Measurements from ENCODE around the gene PJVK. TPM values are rescaled to one million over a fixed set of nuclear protein-coding genes. Genes with fewer than 3 reads are reported as not detected.

Gene PJVK
- total and polyA plus RNA-seq, 10 of the 15 experiments (the other 5 are each of a cell fraction or from before 2014, with no cell fraction given) = 1.8 to 6.8 (median 3.2) TPM

DNA sequence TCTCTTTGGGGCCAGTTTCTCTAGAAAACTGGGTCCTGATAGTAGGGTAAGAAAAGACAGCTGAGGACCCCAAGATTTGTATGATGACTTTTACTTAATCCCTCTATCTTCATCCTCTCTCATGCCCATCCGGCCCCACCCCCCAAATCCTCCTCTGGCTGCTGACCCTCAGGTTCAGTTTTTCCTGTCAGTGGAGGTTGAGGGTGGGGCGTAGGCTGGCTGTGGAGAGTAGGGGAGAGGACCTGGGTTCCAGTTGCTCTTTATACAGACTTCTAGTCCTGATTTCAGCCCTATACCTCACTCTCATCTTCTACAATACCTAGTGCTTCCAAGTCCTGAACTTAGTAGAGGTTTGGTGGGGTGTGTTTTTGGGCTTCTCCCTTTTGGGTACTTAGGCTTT lies 57.5 kb downstream of the PJVK start:
- RAD21 ChIA-PET (ENCODE audit: unreplicated experiment) = no interaction called here
- H3K79me2 ChIP-seq (ENCODE audit: control insufficient read depth, insufficient read depth, low read length) = no peaks in the 10 kb centered on the region
- no peak overlapping the region for H2AFZ ChIP-seq (ENCODE audit: control insufficient read depth, low read depth, low read length)
- H3K4me2 ChIP-seq (ENCODE audit: control insufficient read depth, insufficient read depth) = no peak overlapping the region
- no peaks in the 10 kb centered on the region for H3K9me3 ChIP-seq (replicated peaks; ENCODE audit: control insufficient read depth, insufficient read depth, low read length)
- H3K4me1 ChIP-seq (ENCODE audit: control insufficient read depth, insufficient read depth, low read length) = no peaks in the 10 kb centered on the region
- POLR2A ChIA-PET = interaction anchor here (0.6 kb wide), 1 partner anchor 22 kb away, joined by 3 read pairs; no protein-coding TSS in a partner anchor
- SMC1A ChIA-PET (ENCODE audit: uncharacterized antibody, unreplicated experiment) = interaction anchor here (1.5 to 3.1 kb wide), 4 partner anchors 8 to 51 kb away, joined by 3 to 16 read pairs (median 7); no protein-coding TSS in a partner anchor
- WGBS (ENCODE audit: insufficient coverage, insufficient replicate concordance, low lambda C conversion rate, missing lambda C conversion rate) = 100% methylated on average over 2 of the region's 2 CpGs
- CTCF ChIA-PET = no interaction called here
- H3K27ac ChIP-seq (ENCODE audit: control insufficient read depth, insufficient read depth) = no peak overlapping the region
- no peaks in the 10 kb centered on the region for H4K20me1 ChIP-seq (ENCODE audit: control insufficient read depth, insufficient read depth)
- no peaks in the 10 kb centered on the region; a peak in 1 of 4 replicates for H3K36me3 ChIP-seq (ENCODE audit: control insufficient read depth in 2 of 2, insufficient read depth in 2 of 2, low read length in 1 of 2)
- in situ Hi-C loops (cut with MboI) = no loop called here
- no peaks in the 10 kb centered on the region for H3K27me3 ChIP-seq (replicated peaks in 1 of 2; ENCODE audit: control insufficient read depth in 2 of 2, insufficient read depth in 2 of 2, low read length in 1 of 2)
- FAIRE-seq (no peak), ATAC-seq (no peak), DNase-seq (ENCODE audit: low read depth, low spot score) (no peak)
- no peak for TF ChIP-seq RBBP5 (conservative IDR thresholded peaks at IDR 0.05)
- TF ChIP-seq, protein P1, sequence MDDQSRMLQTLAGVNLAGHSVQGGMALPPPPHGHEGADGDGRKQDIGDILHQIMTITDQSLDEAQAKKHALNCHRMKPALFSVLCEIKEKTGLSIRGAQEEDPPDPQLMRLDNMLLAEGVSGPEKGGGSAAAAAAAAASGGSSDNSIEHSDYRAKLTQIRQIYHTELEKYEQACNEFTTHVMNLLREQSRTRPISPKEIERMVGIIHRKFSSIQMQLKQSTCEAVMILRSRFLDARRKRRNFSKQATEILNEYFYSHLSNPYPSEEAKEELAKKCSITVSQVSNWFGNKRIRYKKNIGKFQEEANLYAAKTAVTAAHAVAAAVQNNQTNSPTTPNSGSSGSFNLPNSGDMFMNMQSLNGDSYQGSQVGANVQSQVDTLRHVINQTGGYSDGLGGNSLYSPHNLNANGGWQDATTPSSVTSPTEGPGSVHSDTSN (IDR thresholded peaks at IDR 0.05; ENCODE audit: insufficient replicate concordance, low read depth, low read length) = no peak
- TF ChIP-seq SIN3A (IDR thresholded peaks at IDR 0.05; ENCODE audit: low read depth, low read length) = no peak
- TF ChIP-seq, protein P2, sequence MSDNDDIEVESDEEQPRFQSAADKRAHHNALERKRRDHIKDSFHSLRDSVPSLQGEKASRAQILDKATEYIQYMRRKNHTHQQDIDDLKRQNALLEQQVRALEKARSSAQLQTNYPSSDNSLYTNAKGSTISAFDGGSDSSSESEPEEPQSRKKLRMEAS (IDR thresholded peaks at IDR 0.05; ENCODE audit: low read depth, low read length) = no peak
- TF ChIP-seq SUPT20H (IDR thresholded peaks at IDR 0.05; ENCODE audit: borderline replicate concordance, control insufficient read depth, low read depth, low read length) = no peak
- no peak for TF ChIP-seq ZNF274 (IDR thresholded peaks at IDR 0.05; ENCODE audit: insufficient read depth, insufficient read length)
- no peak for TF ChIP-seq ASH2L (IDR thresholded peaks at IDR 0.05; ENCODE audit: borderline replicate concordance, low read depth)
- no peak for TF ChIP-seq IKZF1 (conservative IDR thresholded peaks at IDR 0.05)
- TF ChIP-seq, protein P3, sequence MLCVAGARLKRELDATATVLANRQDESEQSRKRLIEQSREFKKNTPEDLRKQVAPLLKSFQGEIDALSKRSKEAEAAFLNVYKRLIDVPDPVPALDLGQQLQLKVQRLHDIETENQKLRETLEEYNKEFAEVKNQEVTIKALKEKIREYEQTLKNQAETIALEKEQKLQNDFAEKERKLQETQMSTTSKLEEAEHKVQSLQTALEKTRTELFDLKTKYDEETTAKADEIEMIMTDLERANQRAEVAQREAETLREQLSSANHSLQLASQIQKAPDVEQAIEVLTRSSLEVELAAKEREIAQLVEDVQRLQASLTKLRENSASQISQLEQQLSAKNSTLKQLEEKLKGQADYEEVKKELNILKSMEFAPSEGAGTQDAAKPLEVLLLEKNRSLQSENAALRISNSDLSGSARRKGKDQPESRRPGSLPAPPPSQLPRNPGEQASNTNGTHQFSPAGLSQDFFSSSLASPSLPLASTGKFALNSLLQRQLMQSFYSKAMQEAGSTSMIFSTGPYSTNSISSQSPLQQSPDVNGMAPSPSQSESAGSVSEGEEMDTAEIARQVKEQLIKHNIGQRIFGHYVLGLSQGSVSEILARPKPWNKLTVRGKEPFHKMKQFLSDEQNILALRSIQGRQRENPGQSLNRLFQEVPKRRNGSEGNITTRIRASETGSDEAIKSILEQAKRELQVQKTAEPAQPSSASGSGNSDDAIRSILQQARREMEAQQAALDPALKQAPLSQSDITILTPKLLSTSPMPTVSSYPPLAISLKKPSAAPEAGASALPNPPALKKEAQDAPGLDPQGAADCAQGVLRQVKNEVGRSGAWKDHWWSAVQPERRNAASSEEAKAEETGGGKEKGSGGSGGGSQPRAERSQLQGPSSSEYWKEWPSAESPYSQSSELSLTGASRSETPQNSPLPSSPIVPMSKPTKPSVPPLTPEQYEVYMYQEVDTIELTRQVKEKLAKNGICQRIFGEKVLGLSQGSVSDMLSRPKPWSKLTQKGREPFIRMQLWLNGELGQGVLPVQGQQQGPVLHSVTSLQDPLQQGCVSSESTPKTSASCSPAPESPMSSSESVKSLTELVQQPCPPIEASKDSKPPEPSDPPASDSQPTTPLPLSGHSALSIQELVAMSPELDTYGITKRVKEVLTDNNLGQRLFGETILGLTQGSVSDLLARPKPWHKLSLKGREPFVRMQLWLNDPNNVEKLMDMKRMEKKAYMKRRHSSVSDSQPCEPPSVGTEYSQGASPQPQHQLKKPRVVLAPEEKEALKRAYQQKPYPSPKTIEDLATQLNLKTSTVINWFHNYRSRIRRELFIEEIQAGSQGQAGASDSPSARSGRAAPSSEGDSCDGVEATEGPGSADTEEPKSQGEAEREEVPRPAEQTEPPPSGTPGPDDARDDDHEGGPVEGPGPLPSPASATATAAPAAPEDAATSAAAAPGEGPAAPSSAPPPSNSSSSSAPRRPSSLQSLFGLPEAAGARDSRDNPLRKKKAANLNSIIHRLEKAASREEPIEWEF (IDR thresholded peaks at IDR 0.05; ENCODE audit: insufficient replicate concordance, low read depth, low read length) = no peak
- TF ChIP-seq GATAD2B (conservative IDR thresholded peaks at IDR 0.05; ENCODE audit: low read depth) = no peak
- TF ChIP-seq TCF7 (IDR thresholded peaks at IDR 0.05; ENCODE audit: borderline replicate concordance) = no peak
- TF ChIP-seq BCL11A (IDR thresholded peaks at IDR 0.05; ENCODE audit: low read depth, low read length) = no peak
- no peak for TF ChIP-seq YBX1 (IDR thresholded peaks at IDR 0.05)
- TF ChIP-seq BHLHE40 (IDR thresholded peaks at IDR 0.05; ENCODE audit: borderline replicate concordance in 1 of 2, low read depth in 2 of 2, low read length in 1 of 2) = no peak
- no peak for TF ChIP-seq SMARCA5 (IDR thresholded peaks at IDR 0.05)
- TF ChIP-seq NRF1 (conservative IDR thresholded peaks at IDR 0.05; ENCODE audit: low read depth, low read length) = no peak
- TF ChIP-seq SREBF2 (IDR thresholded peaks at IDR 0.05; ENCODE audit: low read length) = no peak
- no peak for TF ChIP-seq MEF2B (IDR thresholded peaks at IDR 0.05; ENCODE audit: partially characterized antibody, poor library complexity, severe bottlenecking)
- TF ChIP-seq MYB (IDR thresholded peaks at IDR 0.05; ENCODE audit: borderline replicate concordance, low read depth, low read length) = no peak
- H3K4me3 ChIP-seq = no peak overlapping the region
- intact Hi-C loops (cut with micrococcal nuclease; ENCODE audit: unreplicated experiment) = no loop called here
- no TSS peak for BruUV-seq (replicated peaks)
- H3K9ac ChIP-seq (ENCODE audit: control insufficient read depth, insufficient read depth, low read length) = no peak overlapping the region
